ENCODE results near the gene CIAO3.

Gene CIAO3

GRCh38 chr16:734208-734980 is 6.4 kb downstream of the CIAO3 start:
- DNase-seq, result no peak

- DNase-seq, result no peak
Observed at GRCh38 chr16:733382-734207, 7.2 kb downstream of the CIAO3 start.

- DNase-seq, result peak; percentile 20
Observed at GRCh38 chr16:732936-733335, 7.9 kb downstream of the CIAO3 start.

- DNase-seq, result no peak
Observed at GRCh38 chr16:732332-732731, 8.5 kb downstream of the CIAO3 start.

- DNase-seq, result no peak
Observed at GRCh38 chr16:730666-731509, 9.9 kb downstream of the CIAO3 start.

- DNase-seq, result no peak
Observed at GRCh38 chr16:729768-730665, 10.8 kb downstream of the CIAO3 start.

GRCh38 chr16:728890-729744 is 11.7 kb downstream of the CIAO3 start:
- DNase-seq, result no peak

- DNase-seq, result peak; percentile 86
Observed at GRCh38 chr16:728131-728889, 12.5 kb downstream of the CIAO3 start.

- peak; percentile 42 for DNase-seq
Observed at GRCh38 chr16:727291-727977, 13.4 kb downstream of the CIAO3 start.

- DNase-seq, result peak; percentile 45
Observed at GRCh38 chr16:726438-727290, 14.1 kb downstream of the CIAO3 start, which contains the start of the genes CCDC78 and HAGHL. CCDC78 (minus strand) TSS chr16:726443; CDS start chr16:726367, 76 bp downstream. HAGHL (plus strand) TSS chr16:727106; CDS start chr16:727510, 404 bp downstream.

- peak; percentile 21 for DNase-seq
Observed at GRCh38 chr16:726188-726437, 14.7 kb downstream of the CIAO3 start.

- no peak for DNase-seq
Observed at GRCh38 chr16:725463-726187, 15.2 kb downstream of the CIAO3 start.

- DNase-seq, result no peak
Observed at GRCh38 chr16:725041-725376, 15.8 kb downstream of the CIAO3 start.

- DNase-seq, result no peak
Observed at GRCh38 chr16:724188-725040, 16.4 kb downstream of the CIAO3 start.

GRCh38 chr16:723695-724094 is 17.1 kb downstream of the CIAO3 start:
- DNase-seq, result no peak

GRCh38 chr16:722835-723633 is 17.8 kb downstream of the CIAO3 start:
- no peak for DNase-seq
